Measurements from ENCODE around the gene CLEC4G.
"Not testable (repeated sequence)": the region's sequence is repeated elsewhere in the genome, so short reads cannot be mapped to it uniquely, and the experiment has no call there.

The CLEC4G gene

GRCh38 chr19:7746306-7746705, 14.4 kb upstream of the CLEC4G start:
- not testable (repeated sequence) for DNase-seq

- DNase-seq, result no peak
These were observed 13.2 kb upstream of the CLEC4G start for GRCh38 chr19:7744871-7745650.

DNA sequence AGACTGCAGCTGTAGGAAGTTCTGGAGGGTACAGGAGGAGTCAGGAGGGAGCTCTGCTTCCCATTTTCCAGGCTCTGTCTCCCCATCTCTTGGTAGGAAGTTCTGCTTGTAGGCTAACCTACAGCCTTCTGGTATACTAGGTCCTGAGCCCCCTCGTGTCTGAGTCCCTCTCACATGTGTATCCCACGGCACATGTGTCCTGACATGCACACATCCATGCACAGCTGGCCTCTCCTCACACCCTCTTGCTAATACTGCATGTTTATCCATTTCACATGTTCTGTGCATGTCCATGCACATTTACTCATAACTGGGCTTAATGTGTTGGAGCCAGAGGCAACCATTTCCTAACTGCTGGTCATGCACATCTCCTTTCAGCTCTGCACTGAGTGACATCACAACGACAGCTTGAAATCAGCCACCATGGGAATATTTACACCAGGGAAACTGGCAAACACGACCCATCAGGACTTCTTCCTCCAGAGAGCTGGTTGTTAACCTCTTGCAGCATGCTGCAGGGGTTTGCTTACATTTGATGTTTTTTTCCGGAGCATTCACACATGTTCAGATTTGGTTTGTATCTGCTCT, 12.4 kb upstream of the CLEC4G start:
- no peak for DNase-seq

DNA sequence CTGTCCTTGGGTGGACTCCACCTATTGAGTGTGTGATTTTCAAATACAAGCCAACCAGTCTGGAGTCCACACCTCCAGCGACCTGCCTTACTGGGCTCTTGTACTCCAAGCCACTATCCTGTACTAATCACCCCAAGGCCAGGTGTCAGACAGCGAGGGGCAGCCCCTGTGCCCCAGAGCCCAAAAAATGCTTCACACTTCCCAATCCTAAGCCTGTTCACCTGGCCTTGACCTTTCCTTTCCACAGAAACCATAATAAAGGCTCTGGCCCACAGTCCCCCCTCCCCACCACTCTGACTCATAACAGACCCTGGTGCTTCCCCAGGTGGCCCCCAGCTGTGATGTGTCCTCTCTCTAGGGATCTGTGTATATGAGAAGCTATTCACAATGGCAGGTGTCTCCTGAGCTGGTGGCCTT, 11.5 kb upstream of the CLEC4G start:
- DNase-seq, result no peak

DNA sequence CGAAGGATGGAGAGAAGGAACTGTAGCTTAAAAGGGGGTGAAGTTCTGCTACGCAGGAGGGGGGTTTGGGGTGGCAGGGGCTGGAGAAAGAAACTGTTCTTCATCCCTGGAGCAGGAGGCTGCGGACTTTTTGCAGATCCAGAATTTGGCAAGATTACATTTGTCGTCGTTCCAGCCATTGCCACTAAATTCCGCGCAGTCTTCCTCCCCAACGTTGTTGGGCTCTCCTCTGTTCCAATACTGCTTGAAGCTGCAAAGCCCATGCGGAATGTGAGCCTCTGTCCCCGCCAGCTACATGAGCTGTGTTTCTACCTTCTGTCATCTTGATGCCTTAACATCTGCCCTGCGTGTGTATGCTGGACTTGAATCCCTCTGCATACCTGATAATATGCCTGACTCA, 11.1 kb upstream of the CLEC4G start:
- no peak for DNase-seq

GRCh38 chr19:7742575-7742974, 10.7 kb upstream of the CLEC4G start:
- peak in 1 of 2 experiments; percentile 22 for DNase-seq

- DNase-seq, result no peak
These were observed 8.8 kb upstream of the CLEC4G start for GRCh38 chr19:7740682-7741054.

DNA sequence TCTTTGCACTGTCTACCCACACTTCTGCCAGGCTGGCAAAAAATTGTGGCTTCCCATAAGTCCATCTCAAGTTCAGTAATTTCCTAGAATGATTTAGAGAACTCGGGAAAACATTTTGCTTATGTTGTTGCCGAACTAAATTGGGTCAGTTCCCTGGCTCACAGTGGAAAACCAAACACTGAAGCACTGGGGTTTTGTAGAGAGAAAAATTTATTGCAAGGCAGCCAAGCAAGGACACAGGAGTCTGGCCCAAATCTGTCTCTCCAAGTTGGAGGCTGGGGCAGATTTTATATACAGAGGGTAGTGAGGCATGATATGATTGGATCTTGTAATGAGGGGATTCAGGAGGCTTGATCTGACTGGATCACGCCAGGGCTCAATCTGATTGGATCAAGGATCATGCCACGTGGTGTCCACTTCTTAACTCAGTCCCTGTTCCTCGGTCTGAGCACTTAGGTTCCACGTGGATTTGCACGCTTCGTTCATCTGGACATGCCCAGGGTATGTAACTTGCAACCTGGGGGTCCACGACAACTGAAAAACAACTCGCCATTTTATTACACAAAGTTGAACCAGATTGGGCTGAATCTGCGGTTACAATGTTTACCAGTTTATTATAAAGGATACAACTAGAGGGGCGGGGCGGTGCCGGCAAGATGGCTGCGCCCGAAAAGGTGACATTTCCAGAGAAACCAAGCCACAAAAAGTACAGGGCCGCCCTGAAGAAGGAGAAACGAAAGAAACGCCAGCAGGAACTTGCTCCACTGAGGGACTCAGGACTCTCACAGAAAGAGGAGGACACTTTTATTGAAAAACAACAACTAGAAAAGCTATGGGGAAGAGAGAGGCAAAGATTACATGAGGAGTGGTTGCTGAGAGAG, 8.1 kb upstream of the CLEC4G start:
- DNase-seq, result no peak

GRCh38 chr19:7739211-7739755, 7.4 kb upstream of the CLEC4G start:
- no peak for DNase-seq

DNA sequence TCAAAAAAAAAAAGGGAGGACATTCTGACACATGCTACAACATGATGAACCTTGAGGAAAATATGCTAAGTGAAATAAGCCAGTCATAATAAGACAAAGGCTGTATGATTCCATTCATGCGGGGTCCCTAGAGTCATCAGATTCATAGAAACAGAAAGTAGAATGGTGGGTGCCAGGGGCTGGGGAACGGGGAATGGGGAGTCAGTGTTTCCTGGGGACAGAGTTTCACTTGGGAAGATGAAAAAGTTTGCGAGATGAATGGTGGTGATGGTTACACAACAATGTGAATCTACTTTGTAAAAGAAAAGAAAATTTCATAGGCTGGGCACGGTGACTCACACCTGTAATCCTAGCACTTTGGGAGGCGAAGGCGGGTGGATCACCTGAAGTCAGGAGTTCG, 6.1 kb upstream of the CLEC4G start:
- DNase-seq, result no peak

DNA sequence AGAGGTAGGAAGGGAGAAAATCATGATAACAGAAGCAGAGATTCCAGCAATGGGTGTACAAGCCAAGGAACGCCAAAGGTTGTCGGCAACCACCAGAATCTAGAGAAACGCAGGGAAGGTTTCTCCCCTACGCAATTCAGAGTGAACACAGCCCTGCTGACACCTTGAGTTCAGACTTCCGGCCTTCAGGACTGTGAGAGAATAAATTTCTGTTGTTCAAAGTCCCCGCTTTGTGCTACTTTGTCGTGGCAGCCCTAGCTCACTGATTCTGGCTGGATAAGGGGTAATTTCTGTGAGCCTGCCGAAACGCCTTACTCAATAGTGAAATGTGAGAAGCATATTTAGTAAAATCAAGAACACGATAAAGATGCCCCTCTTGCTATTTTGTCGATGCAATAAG, 5.3 kb upstream of the CLEC4G start:
- DNase-seq, result no peak

DNA sequence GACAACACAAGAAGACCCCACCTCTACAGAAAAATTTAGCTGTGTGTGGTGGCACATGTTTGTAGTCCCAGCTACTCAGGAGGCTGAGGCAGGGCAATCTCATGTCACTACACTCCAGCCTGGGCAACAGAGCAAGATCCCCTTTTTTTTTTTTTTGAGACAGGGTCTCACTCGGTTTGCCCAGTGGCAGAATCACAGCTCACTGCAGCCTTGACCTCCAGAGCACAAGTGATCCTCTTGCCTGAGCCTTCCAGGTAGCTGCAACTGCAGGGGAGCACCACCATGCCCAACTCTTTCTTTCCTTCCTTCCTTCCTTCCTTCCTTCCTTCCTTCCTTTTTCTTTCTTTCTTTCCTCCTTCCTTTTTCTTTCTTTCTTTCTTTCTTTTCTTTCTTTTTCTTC, 4.2 kb upstream of the CLEC4G start:
- DNase-seq, result no peak

DNA sequence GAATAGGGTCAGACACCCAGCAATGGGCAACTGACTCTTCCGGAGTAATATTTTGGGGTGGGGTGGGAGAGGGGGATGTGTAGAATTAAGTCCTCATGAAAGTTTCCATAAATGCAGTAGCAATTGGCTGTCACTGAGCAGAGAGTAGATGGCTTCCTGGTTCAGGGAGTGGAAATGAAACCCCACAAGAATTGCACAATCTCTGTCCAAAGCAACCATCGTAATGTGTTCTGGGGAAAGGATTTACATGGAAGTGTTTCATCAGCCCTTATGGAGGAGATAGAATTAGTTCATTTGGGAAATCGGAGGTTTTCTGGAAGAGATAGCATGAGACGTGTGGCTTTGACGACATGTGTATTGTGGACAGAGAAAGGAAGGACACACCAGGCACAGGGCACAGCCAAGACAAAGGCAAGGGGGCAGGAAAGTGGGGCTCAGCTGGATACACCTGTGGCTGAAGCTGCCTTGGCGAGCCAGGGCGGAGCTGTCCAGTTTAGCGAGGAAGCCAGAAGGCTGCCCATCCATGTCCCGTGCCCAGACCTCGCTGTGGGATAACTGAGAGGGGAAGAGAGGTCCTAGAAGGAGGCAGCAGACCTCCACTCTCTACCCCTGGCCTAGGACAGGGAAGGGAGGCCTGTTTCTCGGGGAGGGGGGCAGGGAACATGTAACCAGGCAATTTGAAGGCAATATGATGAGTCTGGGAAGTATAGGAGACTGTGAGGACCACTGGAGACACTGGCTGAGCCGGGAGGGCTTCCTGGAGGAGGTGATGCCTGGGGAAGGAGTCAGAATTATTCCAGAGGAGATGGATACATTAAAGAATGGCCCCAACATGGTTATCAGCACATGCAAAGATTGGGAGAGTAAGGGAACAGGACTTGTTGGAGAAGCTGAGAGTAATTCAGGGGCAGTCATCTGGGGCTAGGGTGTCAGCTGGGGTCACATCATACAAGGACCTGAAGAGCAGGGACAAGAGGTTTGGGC, 2.6 kb upstream of the CLEC4G start:
- DNase-seq, result no peak

GRCh38 chr19:7733376-7733775, 1.5 kb upstream of the CLEC4G start:
- DNase-seq, result no peak

DNA sequence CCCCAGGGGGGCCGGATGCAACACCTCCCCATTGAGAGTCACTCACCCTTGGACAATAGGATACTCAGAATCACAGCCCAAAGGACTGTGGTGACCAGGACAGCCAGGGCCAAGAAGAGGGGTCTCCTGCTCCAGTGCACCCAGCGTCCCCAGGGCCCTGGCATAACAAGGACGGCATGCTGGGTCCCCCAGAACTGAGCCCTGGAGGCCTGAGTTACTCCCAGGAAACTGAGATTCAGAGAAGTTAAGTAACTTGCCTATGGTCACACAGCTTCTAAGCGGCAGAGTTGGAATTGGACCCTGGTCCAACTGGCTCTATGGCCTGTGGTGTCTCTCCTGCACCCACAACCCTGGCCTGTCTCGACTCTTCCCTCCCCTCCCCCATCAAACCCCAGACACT, 295 bp downstream of the CLEC4G start:
- no peak for DNase-seq

DNA sequence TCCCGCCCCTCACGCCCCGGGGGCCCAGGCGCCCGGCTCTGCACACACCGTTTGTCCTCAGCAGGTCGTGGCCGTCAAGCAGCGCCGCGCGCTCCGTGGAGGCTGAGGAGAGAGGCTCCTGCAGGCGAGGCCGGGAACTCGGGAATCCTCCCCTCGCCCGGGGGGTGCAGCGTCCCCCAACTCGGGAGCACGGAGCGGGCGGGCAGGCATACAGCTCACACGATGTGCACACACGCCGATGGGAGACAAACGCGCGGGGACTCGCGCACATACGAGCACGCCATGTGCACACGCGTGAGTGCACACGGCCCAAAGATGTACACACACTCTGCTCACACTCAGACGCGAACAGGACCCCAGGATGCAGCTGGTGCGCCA, 703 bp downstream of the CLEC4G start:
- no peak for DNase-seq

GRCh38 chr19:7730286-7731217, 1.4 kb downstream of the CLEC4G start:
- no peak for DNase-seq

GRCh38 chr19:7729831-7730285, 2.1 kb downstream of the CLEC4G start:
- no peak for DNase-seq

DNA sequence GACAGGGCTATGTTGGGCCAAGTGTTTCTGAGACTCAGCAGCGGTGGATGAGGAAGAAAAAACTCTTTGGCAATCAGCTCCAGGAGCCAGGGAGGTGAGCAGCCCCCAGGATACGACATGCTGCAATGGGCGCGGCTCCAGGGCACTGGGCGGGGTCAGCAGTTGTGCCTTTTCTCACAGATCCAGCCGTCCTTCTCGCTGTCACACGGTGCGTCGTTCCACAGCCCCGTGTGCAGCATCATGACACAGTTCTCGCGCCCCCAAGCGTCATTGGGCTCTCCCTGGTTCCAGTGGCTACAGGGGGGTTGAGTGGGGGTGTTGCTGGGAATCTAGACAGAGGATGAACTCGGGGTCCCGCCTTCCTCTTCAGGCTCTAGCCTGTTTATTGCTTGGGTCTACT, 2.7 kb downstream of the CLEC4G start:
- DNase-seq, result no peak

DNA sequence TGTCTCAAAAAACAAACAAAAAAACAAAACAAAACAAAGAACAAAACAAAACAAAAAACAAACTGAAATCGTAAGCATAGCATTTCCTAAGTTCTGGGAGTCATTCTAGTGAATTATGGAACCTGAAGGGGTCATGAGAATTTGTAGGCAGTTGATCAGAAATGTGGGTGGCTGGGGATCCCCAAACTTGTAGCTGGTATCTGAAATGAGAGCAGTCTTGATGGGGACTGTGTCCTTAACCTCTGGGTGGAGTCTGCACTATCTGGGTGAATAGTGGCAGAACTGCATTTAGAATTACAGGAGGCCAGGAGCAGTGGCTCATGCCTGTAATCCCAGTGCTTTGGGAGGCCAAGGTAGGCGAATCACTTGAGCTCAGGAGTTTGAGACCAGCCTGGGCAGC, 6.1 kb downstream of the CLEC4G start:
- DNase-seq, result no peak

DNA sequence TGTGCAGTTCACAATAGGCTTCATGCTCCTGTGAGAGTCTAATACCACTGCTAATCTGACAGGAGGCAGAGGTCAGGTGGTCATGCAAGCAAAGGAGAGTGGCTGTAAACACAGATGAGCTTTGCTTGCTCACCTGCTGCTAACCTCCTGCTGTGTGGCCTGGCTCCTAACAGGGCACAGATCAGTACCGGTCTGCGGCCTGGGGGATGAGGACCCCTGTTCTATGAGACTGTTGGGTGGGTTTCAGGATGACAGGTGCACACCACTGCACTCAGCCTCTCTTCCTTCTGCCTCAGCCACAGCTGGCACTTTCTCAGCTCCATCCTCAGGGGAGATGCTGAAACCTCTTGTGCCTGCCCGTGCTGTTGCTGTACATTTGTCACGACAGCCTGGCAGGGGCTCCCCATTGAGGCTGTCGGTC, 9.7 kb downstream of the CLEC4G start:
- peak in 1 of 2 experiments; percentile 23 for DNase-seq
